Left lung (tissue), 10 donors: Measurements from ENCODE around the gene TTC22. TPM values are rescaled to one million over a fixed set of nuclear protein-coding genes. Genes with fewer than 3 reads are reported as not detected.

Experiments used
- ATAC-seq: fragments of 200-7000 bp; cut with Tn5 transposase; one replicate; pipeline ENCODE4 v1.9.1; 2020; ENCODE audit warnings: moderate library complexity
- DNase-seq, 4 donors: peaks; one replicate each; pipeline ENCODE4 v3.0.0-alpha.2; 2013 to 2020
- H3K27ac ChIP-seq, 2 donors: fragments of 200-600 bp; sonication (generic) in 1 of 2; one replicate each; pipeline versions ENCODE4 v1.5.0 to v1.8.0; 2020 to 2021
- H3K27me3 ChIP-seq, 2 donors: fragments of 200-600 bp; sonication (generic) in 1 of 2; one replicate each; pipeline versions ENCODE4 v1.5.0 to v1.8.0; 2020 to 2021
- H3K36me3 ChIP-seq, 2 donors: fragments of 200-600 bp; sonication (generic) in 1 of 2; one replicate each; pipeline versions ENCODE4 v1.5.0 to v1.8.0; 2020 to 2021
- H3K4me1 ChIP-seq, 2 donors: fragments of 200-600 bp; one replicate each; pipeline ENCODE4 v1.8.0; 2021
- H3K4me3 ChIP-seq, 2 donors: fragments of 200-600 bp; sonication (generic) in 1 of 2; one replicate each; pipeline versions ENCODE4 v1.5.0 to v1.8.0; 2020 to 2021; ENCODE audit warnings: mild to moderate bottlenecking in 1 of 2
- H3K9me3 ChIP-seq, 2 donors: fragments of 200-600 bp; sonication (generic) in 1 of 2; one replicate each; pipeline versions ENCODE4 v1.5.0 to v1.8.0; 2020 to 2021
- CTCF ChIP-seq, 2 donors: fragments of 200-600 bp; sonication (generic) in 1 of 2; IDR thresholded peaks; one replicate each; pipeline versions ENCODE4 v1.5.0 to v1.8.0; 2021; ENCODE audit warnings: antibody characterized with exemption in 2 of 2
- intact Hi-C, 2 donors: fragments of 100-400 bp; cut with DNase I; formaldehyde crosslinking; loops; one replicate each; pipeline versions ENCODE4 v1.11.2 to v1.14.2; 2022
- polyA plus RNA-seq, 6 donors: library from polyadenylated mRNA; unstranded; fragments of 120-200 nt; gene quantifications; one replicate each; pipeline ENCODE4 v1.2.1, GENCODE V29; 2013; ENCODE audit not compliant: insufficient read length in 6 of 6
- total RNA-seq, 2 donors: library from RNA; stranded (reverse); fragmentation: NEBNext Ultra II Directional; extraction: Animal tissue kit (Norgen Biotek cat#: 25700); gene quantifications; one replicate each; pipeline ENCODE4 v1.2.1, GENCODE V29; 2021
- donor health status: DM: no; HTN: yes; CAD: no.
- donor health status: DM: no; HTN: no; CAD: no.

The TTC22 gene
- total and polyA plus RNA-seq, 8 donors: 2.9 to 7.7 (median 4.2) TPM

GRCh38 chr1:54767526-54767925 is 33.6 kb downstream of the TTC22 start:
- Histone ChIP-seq H3K4me1 (peaks cover 5 to 16% of the 10 kb centered on the region in 2 donors), H3K27me3 (no peaks in the 10 kb centered on the region), H3K9me3 (no peaks in the 10 kb centered on the region), H3K27ac (no peak overlapping the region), H3K36me3 (no peaks in the 10 kb centered on the region), H3K4me3 (no peak overlapping the region)
- no peak for TF ChIP-seq CTCF (IDR thresholded peaks at IDR 0.05)
- no peak for DNase-seq
- no peak for ATAC-seq
- intact Hi-C loops: no loop called here

GRCh38 chr1:54766726-54767125 is 34.4 kb downstream of the TTC22 start:
- DNase-seq (no peak), ATAC-seq (no peak)
- H3K27me3 ChIP-seq: no peaks in the 10 kb centered on the region
- intact Hi-C loops: no loop called here
- no peak overlapping the region for H3K4me3 ChIP-seq
- no peak overlapping the region for H3K27ac ChIP-seq
- H3K9me3 ChIP-seq: no peaks in the 10 kb centered on the region
- no peak for TF ChIP-seq CTCF (IDR thresholded peaks at IDR 0.05)
- no peaks in the 10 kb centered on the region for H3K36me3 ChIP-seq
- peaks cover 5 to 16% of the 10 kb centered on the region in 2 donors for H3K4me1 ChIP-seq

GRCh38 chr1:54764922-54765561 is 36.1 kb downstream of the TTC22 start:
- Histone ChIP-seq H3K27ac (peak overlapping the region; percentile 60 to 74), H3K36me3 (no peaks in the 10 kb centered on the region), H3K4me1 (peaks cover 5 to 16% of the 10 kb centered on the region in 2 donors), H3K4me3 (peak overlapping the region; percentile 78 to 88), H3K9me3 (no peaks in the 10 kb centered on the region), H3K27me3 (no peaks in the 10 kb centered on the region)
- no peak for TF ChIP-seq CTCF (IDR thresholded peaks at IDR 0.05)
- DNase-seq (no peak), ATAC-seq (peak; percentile 17)
- intact Hi-C loops: no loop called here

DNA sequence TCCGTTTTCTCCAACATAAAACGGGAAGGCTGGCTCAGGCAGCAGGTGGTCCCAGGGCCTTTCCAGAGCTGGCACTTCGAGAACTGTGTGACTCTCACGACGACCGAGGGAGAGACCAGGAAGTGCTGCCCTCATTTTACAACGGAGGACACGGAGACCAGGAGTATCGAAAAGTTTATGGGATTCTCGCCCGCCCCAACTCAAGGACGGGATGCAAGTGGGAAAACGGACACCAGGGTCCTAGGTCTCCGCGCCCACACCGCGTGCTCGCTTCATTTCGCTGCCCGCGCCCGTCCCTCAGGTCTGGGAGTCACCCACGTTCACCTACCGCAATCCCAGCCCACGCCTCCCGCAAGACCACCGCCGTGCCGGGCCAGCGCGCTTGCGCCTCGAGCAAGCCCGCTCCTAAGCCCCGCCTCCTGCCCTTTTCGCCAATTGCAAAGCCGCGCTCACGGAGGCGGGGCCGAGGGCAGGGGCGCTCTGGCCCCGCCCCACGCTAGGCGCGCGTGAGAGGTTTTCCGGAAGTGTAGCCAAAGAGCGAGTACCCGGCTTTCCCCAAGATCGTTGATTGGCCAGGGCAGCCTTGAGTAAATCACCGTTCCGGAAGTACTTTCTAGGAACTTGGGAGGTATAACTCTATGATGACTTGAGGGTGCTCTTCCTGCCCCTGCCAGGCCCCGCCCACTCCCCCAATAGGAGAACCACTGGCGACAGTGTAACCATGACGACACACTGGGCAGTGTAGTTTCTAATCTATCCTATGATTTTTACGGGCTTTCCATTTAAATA is 36.8 kb downstream of the TTC22 start, which contains the start of gene PARS2:
PARS2 (minus strand) TSS at position 391 of the 789 bp plus-strand sequence. CDS start 5,362 bp downstream, outside the sequence.
- DNase-seq: peak; percentile 97 to 100 (median 98)
- TF ChIP-seq CTCF (IDR thresholded peaks at IDR 0.05): no peak
- H3K27me3 ChIP-seq: no peaks in the 10 kb centered on the region
- H3K9me3 ChIP-seq: no peaks in the 10 kb centered on the region
- H3K4me3 ChIP-seq: peak within 1 kb of the TSS; percentile 78 to 88
- H3K4me1 ChIP-seq: peaks cover 5 to 16% of the 10 kb centered on the region in 2 donors
- H3K36me3 ChIP-seq: no peaks in the 10 kb centered on the region
- intact Hi-C loops: no loop called here
- peak within 1 kb of the TSS; percentile 60 to 74 for H3K27ac ChIP-seq
- peak; percentile 99 for ATAC-seq

DNA sequence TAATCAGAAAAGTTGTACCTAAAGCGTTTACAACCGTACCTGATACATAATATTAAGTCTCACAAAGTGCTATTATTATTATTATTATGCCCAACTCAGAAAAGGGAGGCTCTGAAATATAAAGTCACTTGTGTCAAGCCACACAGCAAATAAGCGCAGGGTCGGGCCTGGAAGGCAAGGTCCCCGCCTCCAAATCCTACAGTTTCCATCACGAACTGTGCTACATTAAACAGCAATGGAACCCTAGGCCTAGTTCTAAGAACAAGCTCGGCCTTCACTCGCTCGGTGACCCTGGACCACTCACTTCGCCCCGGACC is 37.3 kb downstream of the TTC22 start:
- ATAC-seq: peak; percentile 2
- Histone ChIP-seq H3K4me1 (peaks cover 5 to 16% of the 10 kb centered on the region in 2 donors), H3K27ac (peak overlapping the region in 1 of 2 donors; percentile 70), H3K36me3 (peaks cover 0 to 4% of the 10 kb centered on the region in 2 donors), H3K4me3 (peak overlapping the region; percentile 78 to 88), H3K27me3 (no peaks in the 10 kb centered on the region), H3K9me3 (no peaks in the 10 kb centered on the region)
- no peak for DNase-seq
- TF ChIP-seq CTCF (IDR thresholded peaks at IDR 0.05): no peak
- intact Hi-C loops: no loop called here
